Measurements from ENCODE around the gene TMEM9.

- TF ChIP-seq EZH2 (IDR thresholded peaks at IDR 0.05; ENCODE audit: insufficient read depth, poor library complexity, severe bottlenecking): no peak
- TF ChIP-seq EZH2phosphoT487 (IDR thresholded peaks at IDR 0.05; ENCODE audit: insufficient read depth, low read depth): no peak
These were observed 18.1 kb upstream of the TMEM9 start for GRCh38 chr1:201172326-201172725.
